GM23248 (cell line): ENCODE measurements around the gene SEPTIN1. TPM values are rescaled to one million over a fixed set of nuclear protein-coding genes. Genes with fewer than 3 reads are reported as not detected.

Experiments used
- DNase-seq: peaks from one replicate; pipeline ENCODE4 v3.0.0-alpha.2; 2015
- H2AFZ ChIP-seq: fragments of 200-600 bp; sonication (generic); 2 replicates; pipeline ENCODE4 v1.6.1; 2016; ENCODE audit warnings: antibody characterized with exemption
- H3F3A ChIP-seq: fragments of 200-600 bp; sonication (generic); 2 replicates; pipeline ENCODE4 v1.6.1; 2016; ENCODE audit warnings: mild to moderate bottlenecking, antibody characterized with exemption, mixed run types; ENCODE audit not compliant: insufficient read depth
- H3K27ac ChIP-seq: fragments of 200-600 bp; sonication (generic); 2 replicates; pipeline ENCODE4 v1.5.1; 2016; ENCODE audit warnings: mild to moderate bottlenecking
- H3K27me3 ChIP-seq: fragments of 200-600 bp; sonication (generic); replicated peaks from 2 replicates; pipeline ENCODE4 v1.6.1; 2016; ENCODE audit warnings: mild to moderate bottlenecking; ENCODE audit not compliant: insufficient read depth
- H3K36me3 ChIP-seq: fragments of 200-600 bp; sonication (generic); 2 replicates; pipeline ENCODE4 v1.6.1; 2016; ENCODE audit warnings: low read depth, mild to moderate bottlenecking
- H3K4me1 ChIP-seq: fragments of 200-600 bp; sonication (generic); 2 replicates; pipeline ENCODE4 v1.6.1; 2016; ENCODE audit warnings: mild to moderate bottlenecking; ENCODE audit not compliant: insufficient read depth
- H3K4me2 ChIP-seq: fragments of 200-600 bp; sonication (generic); one replicate; pipeline ENCODE4 v1.6.1; 2016; ENCODE audit warnings: mild to moderate bottlenecking; ENCODE audit not compliant: unreplicated experiment
- H3K4me3 ChIP-seq: fragments of 200-600 bp; sonication (generic); 2 replicates; pipeline ENCODE4 v1.5.1; 2016; ENCODE audit warnings: mild to moderate bottlenecking
- H3K79me2 ChIP-seq: fragments of 200-600 bp; sonication (generic); 2 replicates; pipeline ENCODE4 v1.6.1; 2016; ENCODE audit warnings: mild to moderate bottlenecking; ENCODE audit not compliant: insufficient read depth
- H3K9ac ChIP-seq: fragments of 200-600 bp; sonication (generic); 2 replicates; pipeline ENCODE4 v1.6.1; 2016; ENCODE audit warnings: mild to moderate bottlenecking
- H3K9me2 ChIP-seq: fragments of 200-600 bp; sonication (generic); 2 replicates; pipeline ENCODE4 v1.6.1; 2016; ENCODE audit warnings: mixed run types, mild to moderate bottlenecking, moderate library complexity; ENCODE audit not compliant: insufficient read depth
- H3K9me3 ChIP-seq: fragments of 200-600 bp; sonication (generic); one replicate; pipeline ENCODE4 v1.6.1; 2017; ENCODE audit warnings: low read depth
- H4K20me1 ChIP-seq: fragments of 200-600 bp; sonication (generic); 2 replicates; pipeline ENCODE4 v1.6.0; 2016; ENCODE audit not compliant: insufficient read depth
- EZH2 ChIP-seq: fragments of 200-600 bp; sonication (generic); IDR thresholded peaks from 2 replicates; pipeline ENCODE4 v1.6.1; 2018; ENCODE audit warnings: antibody characterized with exemption, mild to moderate bottlenecking; ENCODE audit not compliant: insufficient read depth, poor library complexity, severe bottlenecking
- EZH2phosphoT487 ChIP-seq: fragments of 200-600 bp; sonication (generic); IDR thresholded peaks from 2 replicates; pipeline ENCODE4 v1.6.1; 2018; ENCODE audit warnings: antibody characterized with exemption, moderate library complexity, mild to moderate bottlenecking, low read depth; ENCODE audit not compliant: insufficient read depth
- WGBS, 2 experiments: methylation state at CpG; one replicate each; pipeline ENCODE4 v1.1.6; 2015 to 2017; ENCODE audit warnings: low lambda C conversion rate in 2 of 2, low coverage in 1 of 2; ENCODE audit errors: missing lambda C conversion rate in 2 of 2; 5-methylcytosine and 5-hydroxymethylcytosine counted together
- in situ Hi-C: fragments of 300-500 bp; cut with MboI; formaldehyde crosslinking; loops from 2 replicates; pipeline ENCODE4 v1.15.0; 2020
- polyA plus RNA-seq: library from polyadenylated mRNA; unstranded; fragments of >200 nt; fragmentation: Nextera tagmentation; extraction: Ambion mirVana; gene quantifications from 2 replicates; pipeline ENCODE4 v1.2.1, GENCODE V29; 2016
- total RNA-seq: library from RNA; depleted of rRNA; stranded (reverse); fragments of >200 nt; shearing (Covaris generic); gene quantifications from 2 replicates; pipeline ENCODE4 v1.2.3, GENCODE V29; 2014

Gene SEPTIN1
- total and polyA plus RNA-seq, 2 experiments from 2014 or later, result 1.9 TPM; not detected in 1

DNA sequence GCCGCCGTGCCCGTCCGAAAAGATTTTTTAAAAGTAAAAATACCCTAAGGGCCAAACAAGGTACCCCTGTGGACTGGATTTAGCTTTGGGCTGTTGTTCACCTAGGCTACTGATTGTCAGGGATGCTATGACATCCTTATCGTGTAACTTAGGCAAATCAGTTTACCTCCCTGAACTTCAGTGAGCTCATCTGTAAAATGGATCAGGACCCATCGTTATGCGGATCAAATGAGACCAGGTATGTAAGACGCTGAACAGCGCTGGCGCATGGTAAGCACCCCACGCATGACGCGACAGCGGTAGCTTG is 24.4 kb upstream of the SEPTIN1 start:
- no peak for TF ChIP-seq EZH2
- no peak for TF ChIP-seq EZH2phosphoT487
- peak overlapping the region; percentile 89 for H2AFZ ChIP-seq
- H3K36me3 ChIP-seq, result no peaks in the 10 kb centered on the region
- WGBS, 2 experiments, result 18 to 19% methylated on average over 14 of the region's 14 CpGs
- no peaks in the 10 kb centered on the region for H3K9me3 ChIP-seq
- H3K9ac ChIP-seq, result peak overlapping the region; percentile 89
- H3K27ac ChIP-seq, result peak overlapping the region; percentile 79
- H3K9me2 ChIP-seq, result no peaks in the 10 kb centered on the region
- no peaks in the 10 kb centered on the region for H3K27me3 ChIP-seq
- H4K20me1 ChIP-seq, result no peaks in the 10 kb centered on the region
- in situ Hi-C loops, result loop anchor here (25.0 kb wide), 1 partner anchor 294 kb away; the partner anchor contains the start of genes GDPD3 and MAPK3
- H3K4me3 ChIP-seq, result peak overlapping the region; percentile 78
- DNase-seq, result no peak
- peaks cover 13% of the 10 kb centered on the region for H3F3A ChIP-seq
- H3K4me1 ChIP-seq, result peaks cover 22% of the 10 kb centered on the region
- H3K4me2 ChIP-seq, result peak overlapping the region; percentile 79
- H3K79me2 ChIP-seq, result peaks cover 25% of the 10 kb centered on the region

DNA sequence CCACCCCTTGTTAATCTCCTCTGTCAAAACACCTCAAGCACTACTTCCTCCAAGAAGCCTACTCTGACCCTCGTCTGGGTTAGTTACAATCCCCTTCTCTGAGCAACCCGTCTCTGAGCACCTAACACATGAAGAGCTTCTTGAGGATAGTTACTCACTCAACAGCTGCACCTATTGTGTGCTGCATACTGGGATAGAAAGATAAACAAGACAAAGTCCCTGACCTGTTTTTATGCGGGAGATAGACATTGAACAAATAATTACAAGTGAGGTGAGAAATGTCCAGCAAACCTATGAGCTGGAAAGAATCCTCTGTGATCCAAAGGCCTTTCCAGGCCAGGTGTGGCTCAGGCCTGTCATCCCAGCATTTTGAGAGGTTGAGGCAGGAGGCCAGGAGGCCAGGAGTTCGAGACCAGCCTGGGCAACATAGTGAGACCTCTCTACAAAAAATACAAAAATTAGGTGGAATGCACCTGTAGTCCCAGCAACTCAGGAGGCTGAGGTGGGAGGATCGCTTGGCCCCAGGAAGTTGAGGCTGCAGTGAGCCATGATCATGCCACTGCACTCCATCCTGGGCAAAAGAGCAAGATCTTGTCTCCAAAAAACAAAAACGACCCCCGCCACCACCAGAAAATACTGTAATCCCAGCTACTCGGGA is 19.5 kb upstream of the SEPTIN1 start:
- no peaks in the 10 kb centered on the region for H3K36me3 ChIP-seq
- in situ Hi-C loops, result loop anchor here (25.0 kb wide), 1 partner anchor 290 kb away; the partner anchor contains the start of genes GDPD3 and MAPK3
- no peaks in the 10 kb centered on the region for H4K20me1 ChIP-seq
- H3K4me3 ChIP-seq, result no peak overlapping the region
- TF ChIP-seq EZH2phosphoT487 (no peak), EZH2 (no peak)
- peaks cover 6% of the 10 kb centered on the region for H3K79me2 ChIP-seq
- peaks cover 4% of the 10 kb centered on the region; the same call in 1 of the 2 replicates for H3K4me1 ChIP-seq
- H3F3A ChIP-seq, result 0 out of 2 replicates have a peak, but pooled peaks cover 13% of the 10 kb centered on the region
- 77 to 84% methylated on average over 8 of the region's 8 CpGs for WGBS, 2 experiments
- H2AFZ ChIP-seq, result no peak overlapping the region
- H3K9me3 ChIP-seq, result no peaks in the 10 kb centered on the region
- H3K27ac ChIP-seq, result no peak overlapping the region
- no peak for DNase-seq
- H3K4me2 ChIP-seq, result no peak overlapping the region
- no peaks in the 10 kb centered on the region for H3K9me2 ChIP-seq
- no peaks in the 10 kb centered on the region for H3K27me3 ChIP-seq
- H3K9ac ChIP-seq, result no peak overlapping the region

DNA sequence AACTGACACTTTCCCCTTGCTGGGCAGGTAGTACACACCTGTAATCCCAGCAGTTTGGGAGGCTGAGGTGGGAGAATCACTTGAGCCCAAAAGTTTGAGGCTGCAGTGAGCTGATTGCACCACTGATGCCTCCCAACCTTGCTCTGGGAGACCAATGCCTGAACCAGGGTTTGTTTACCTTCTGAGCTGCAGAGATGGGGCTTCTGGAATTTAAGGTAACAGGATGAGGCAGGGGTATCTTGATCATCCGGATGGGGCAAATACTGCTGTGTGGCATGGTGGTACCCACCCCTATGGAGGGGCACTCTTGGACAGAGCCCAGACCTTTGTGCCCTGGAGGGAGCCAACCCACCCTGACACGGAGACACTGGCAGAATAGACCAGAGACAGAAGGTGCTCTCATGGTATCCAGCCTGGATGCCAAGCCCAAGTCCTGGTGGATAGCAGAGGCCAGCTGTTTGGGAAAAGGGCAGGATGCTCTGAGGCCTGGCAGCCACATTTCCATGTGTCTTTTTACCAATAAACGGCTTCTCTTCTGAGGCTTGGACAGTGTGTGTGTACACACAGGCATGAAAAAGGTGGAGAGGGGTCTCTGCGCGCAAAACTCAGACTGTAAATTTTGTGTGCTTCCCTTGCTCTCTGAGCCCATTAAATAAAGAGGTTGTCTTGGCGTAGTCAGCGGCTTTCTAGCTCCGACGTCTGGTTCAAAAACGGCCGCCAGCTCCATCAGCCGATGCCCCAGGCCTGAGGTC is 17.2 kb upstream of the SEPTIN1 start:
- peak overlapping the region; percentile 83 for H3K4me3 ChIP-seq
- H3K9ac ChIP-seq, result peak overlapping the region; percentile 82
- peaks cover 16% of the 10 kb centered on the region for H3K79me2 ChIP-seq
- no peak for TF ChIP-seq EZH2phosphoT487
- no peaks in the 10 kb centered on the region for H3K27me3 ChIP-seq
- in situ Hi-C loops, result loop anchor here (25.0 kb wide), 1 partner anchor 287 kb away; the partner anchor contains the start of genes GDPD3 and MAPK3
- DNase-seq, result peak; percentile 49
- no peaks in the 10 kb centered on the region for H3K9me3 ChIP-seq
- no peaks in the 10 kb centered on the region for H3K36me3 ChIP-seq
- 9 to 12% methylated on average over 12 of the region's 12 CpGs for WGBS, 2 experiments
- H3K4me1 ChIP-seq, result no peaks in the 10 kb centered on the region
- H3K4me2 ChIP-seq, result peak overlapping the region; percentile 90
- peak overlapping the region; percentile 73 for H3K27ac ChIP-seq
- 0 out of 2 replicates have a peak, but pooled peaks cover 16% of the 10 kb centered on the region for H3F3A ChIP-seq
- no peaks in the 10 kb centered on the region for H3K9me2 ChIP-seq
- peak overlapping the region; percentile 90 for H2AFZ ChIP-seq
- H4K20me1 ChIP-seq, result no peaks in the 10 kb centered on the region

DNA sequence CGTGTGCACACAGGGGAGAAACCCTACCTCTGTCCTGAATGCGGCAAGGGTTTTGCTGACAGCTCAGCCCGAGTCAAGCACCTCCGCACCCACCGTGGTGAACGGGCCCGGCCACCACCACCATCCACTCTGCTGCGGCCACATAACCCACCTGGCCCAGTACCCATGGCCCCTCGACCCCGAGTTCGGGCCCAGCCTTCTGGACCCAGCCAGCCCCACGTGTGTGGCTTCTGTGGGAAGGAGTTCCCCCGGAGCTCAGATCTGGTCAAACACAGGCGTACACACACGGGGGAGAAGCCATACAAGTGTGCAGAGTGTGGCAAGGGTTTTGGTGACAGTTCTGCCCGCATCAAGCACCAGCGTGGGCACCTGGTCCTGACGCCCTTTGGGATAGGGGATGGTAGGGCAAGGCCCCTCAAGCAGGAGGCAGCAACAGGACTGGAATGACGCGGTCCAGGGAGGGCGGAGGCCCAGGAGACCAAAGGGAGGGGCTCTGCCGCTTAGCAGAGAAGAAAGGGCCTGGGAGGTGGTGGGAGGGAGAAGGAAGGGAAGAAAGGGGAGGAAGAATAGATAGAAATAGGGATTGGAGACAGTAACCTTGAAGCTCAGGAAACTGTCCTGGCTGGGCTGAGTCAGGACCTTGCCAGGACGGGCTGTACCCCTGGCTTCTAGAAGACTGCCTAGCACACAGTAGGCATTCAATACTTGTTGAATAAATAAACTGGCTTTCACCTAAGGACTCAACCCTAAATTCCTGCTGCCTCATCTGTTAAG is 16.5 kb upstream of the SEPTIN1 start:
- H3K4me3 ChIP-seq, result no peak overlapping the region
- no peaks in the 10 kb centered on the region for H3K9me3 ChIP-seq
- DNase-seq, result no peak
- H3K27me3 ChIP-seq, result no peaks in the 10 kb centered on the region
- no peaks in the 10 kb centered on the region for H3K36me3 ChIP-seq
- H3F3A ChIP-seq, result peaks cover 23% of the 10 kb centered on the region; the same call in 1 of the 2 replicates
- no peak overlapping the region for H2AFZ ChIP-seq
- H3K9ac ChIP-seq, result no peak overlapping the region
- no peak overlapping the region for H3K27ac ChIP-seq
- peaks cover 7% of the 10 kb centered on the region for H3K4me1 ChIP-seq
- H3K9me2 ChIP-seq, result no peaks in the 10 kb centered on the region
- in situ Hi-C loops, result no loop called here
- no peak overlapping the region for H3K4me2 ChIP-seq
- no peaks in the 10 kb centered on the region for H4K20me1 ChIP-seq
- peaks cover 16% of the 10 kb centered on the region for H3K79me2 ChIP-seq
- no peak for TF ChIP-seq EZH2
- 85 to 87% methylated on average over 23 of the region's 23 CpGs for WGBS, 2 experiments
